Endothelial cell of umbilical vein (primary cell): ENCODE measurements around the gene FAM187B. TPM values are rescaled to one million over a fixed set of nuclear protein-coding genes. Genes with fewer than 3 reads are reported as not detected.

ENCODE experiments used
- BruUV-seq: library from RNA; stranded (reverse); fragments of 400-500 nt; replicated peaks from 2 replicates; lab custom pipeline; 2021; lab: Mats Ljungman, UMichigan
- CTCF ChIA-PET: fragments of 300-600, 350-600 bp; sonication (Branson Sonifier 250); formaldehyde crosslinking; loops from one replicate; lab custom pipeline; 2021; ENCODE audit warnings: antibody characterized with exemption, inconsistent platforms; lab: Charles Lee
- POLR2A ChIA-PET: fragments of 300-600, 350-600 bp; sonication (Branson Sonifier 250); formaldehyde crosslinking; loops from one replicate; lab custom pipeline; 2021; ENCODE audit warnings: antibody characterized with exemption, inconsistent platforms; lab: Charles Lee
- DNase-seq: peaks from one replicate; pipeline ENCODE4 v3.0.0-alpha.2; 2011; ENCODE audit warnings: low read depth, low spot score
- FAIRE-seq: peaks from 2 replicates; lab custom pipeline; 2011; peaks lifted over from hg19 to GRCh38; lab: Jason Lieb, UNC
- H2AFZ ChIP-seq: 2 replicates; pipeline ENCODE4 v1.6.0; 2012; ENCODE audit warnings: low read depth, low read length, control low read depth, inconsistent platforms
- H3K27ac ChIP-seq: 2 replicates; pipeline ENCODE4 v1.5.1; 2011; ENCODE audit warnings: low read depth, mild to moderate bottlenecking, control low read depth, low read length, moderate library complexity; ENCODE audit not compliant: insufficient read depth
- H3K27me3 ChIP-seq, 2 experiments: 2 replicates each; pipeline versions ENCODE4 v1.6.0 to v1.6.1; 2011; ENCODE audit warnings: low read length in 2 of 2, mixed read lengths in 1 of 2; ENCODE audit not compliant: control insufficient read depth in 2 of 2, insufficient read depth in 2 of 2
- H3K36me3 ChIP-seq, 2 experiments: 2 replicates in 1 of 2; 3 replicates in 1 of 2; pipeline ENCODE4 v1.5.1; 2011; ENCODE audit warnings: low read length in 2 of 2, mild to moderate bottlenecking in 1 of 2, moderate library complexity in 1 of 2; ENCODE audit not compliant: control insufficient read depth in 2 of 2, insufficient read depth in 2 of 2; ENCODE audit errors: extremely low read depth in 1 of 2
- H3K4me1 ChIP-seq: 3 replicates; pipeline ENCODE4 v1.5.1; 2011; ENCODE audit warnings: mild to moderate bottlenecking, low read length; ENCODE audit not compliant: control insufficient read depth, insufficient read depth; ENCODE audit errors: extremely low read depth
- H3K4me2 ChIP-seq: 2 replicates; pipeline ENCODE4 v1.6.1; 2011; ENCODE audit warnings: low read length, control low read depth, mixed read lengths; ENCODE audit not compliant: insufficient read depth
- H3K4me3 ChIP-seq, 3 experiments: fragments of 200-600 bp in 1 of 3; sonication (generic), shearing (Covaris generic) in 1 of 3; replicated peaks in 1 of 3; 2 replicates each; pipeline ENCODE4 v1.5.1; 2011 to 2016; ENCODE audit warnings: control low read depth in 3 of 3, low read length in 3 of 3, mild to moderate bottlenecking in 2 of 3, inconsistent platforms in 1 of 3, low read depth in 1 of 3, moderate library complexity in 1 of 3; ENCODE audit not compliant: insufficient read depth in 1 of 3
- H3K79me2 ChIP-seq: 2 replicates; pipeline ENCODE4 v1.6.0; 2012; ENCODE audit warnings: low read length, inconsistent platforms; ENCODE audit not compliant: control insufficient read depth, insufficient read depth
- H3K9ac ChIP-seq: replicated peaks from 2 replicates; pipeline ENCODE3; 2011; ENCODE audit warnings: low read length, control low read depth; ENCODE audit not compliant: insufficient read depth; ENCODE audit errors: extremely low read depth
- H3K9me1 ChIP-seq: replicated peaks from 3 replicates; pipeline ENCODE4 v1.6.0; 2011; ENCODE audit warnings: mild to moderate bottlenecking, low read length; ENCODE audit not compliant: control insufficient read depth, insufficient read depth; ENCODE audit errors: extremely low read depth
- H3K9me3 ChIP-seq: replicated peaks from 2 replicates; pipeline ENCODE4 v1.5.1; 2012; ENCODE audit warnings: low read length, inconsistent platforms; ENCODE audit not compliant: control insufficient read depth, insufficient read depth
- H4K20me1 ChIP-seq: replicated peaks from 2 replicates; pipeline ENCODE3; 2011; ENCODE audit warnings: mild to moderate bottlenecking, low read length; ENCODE audit not compliant: control insufficient read depth, insufficient read depth; ENCODE audit errors: extremely low read depth
- CTCF ChIP-seq, 2 donors: IDR thresholded peaks; 1 replicate in 1 of 2; 2 replicates in 1 of 2; pipeline ENCODE4 v1.5.1; 2011; ENCODE audit warnings: low read length in 2 of 2, mild to moderate bottlenecking in 2 of 2, moderate library complexity in 2 of 2, control low read depth in 1 of 2, inconsistent platforms in 1 of 2, low read depth in 1 of 2; ENCODE audit not compliant: insufficient read depth in 1 of 2; ENCODE audit errors: extremely low read depth in 1 of 2
- EZH2 ChIP-seq: IDR thresholded peaks from 2 replicates; pipeline ENCODE4 v1.6.1; 2012; ENCODE audit warnings: borderline replicate concordance, low read depth, mild to moderate bottlenecking, moderate library complexity, low read length, inconsistent platforms; ENCODE audit not compliant: severe bottlenecking
- FOS ChIP-seq: IDR thresholded peaks from 2 replicates; pipeline ENCODE4 v1.6.1; 2011; ENCODE audit warnings: mild to moderate bottlenecking, low read length, moderate library complexity, borderline replicate concordance; ENCODE audit not compliant: insufficient read depth
- JUN ChIP-seq: IDR thresholded peaks from 2 replicates; pipeline ENCODE4 v1.6.1; 2011; ENCODE audit warnings: borderline replicate concordance, low read depth; ENCODE audit not compliant: insufficient read length, insufficient read depth
- MYC ChIP-seq: IDR thresholded peaks from one replicate; pipeline ENCODE4 v1.6.1; 2011; ENCODE audit warnings: mild to moderate bottlenecking, low read depth, low read length
- dilution Hi-C: fragments of 300-500 bp; cut with MboI; formaldehyde crosslinking; loops from one replicate; pipeline ENCODE4 v1.15.0; 2019; ENCODE audit warnings: low sequenced_read_pairs; ENCODE audit not compliant: extremely low pct_ligation_motif_present
- intact Hi-C: fragments of 100-400 bp; cut with micrococcal nuclease; formaldehyde crosslinking; loops from one replicate; pipeline ENCODE4 v1.10.0; 2022
- polyA plus RNA-seq, 4 experiments: library from polyadenylated mRNA; depleted of rRNA in 3 of 4; stranded (reverse) in 3 of 4; unstranded in 1 of 4; fragments of >200 nt; gene quantifications; 2 replicates each; pipeline versions ENCODE4 v1.2.1 to v1.2.3, GENCODE V29; 2011 to 2012; ENCODE audit warnings: missing spikeins in 1 of 4
- total RNA-seq: library from RNA; stranded (reverse); gene quantifications from 2 replicates; pipeline ENCODE4 v1.2.3, GENCODE V29; 2021
- TF ChIP-seq, protein P1 (sequence below): IDR thresholded peaks from 2 replicates; pipeline ENCODE4 v1.6.1; 2011; ENCODE audit not compliant: insufficient read depth, insufficient read length

FAM187B gene
- total and polyA plus RNA-seq, 2 donors (not counting 3 experiments of a cell fraction or from before 2014, with no cell fraction given): not detected

- BruUV-seq: no TSS peak
Measured at GRCh38 chr19:35184267-35184666, 44.3 kb downstream of the FAM187B start.

More at GRCh38 chr19:35184267-35184666, 44.3 kb downstream of the FAM187B start:
- Histone ChIP-seq H3K4me1 (peaks cover 4% of the 10 kb centered on the region), H3K4me3 (no peak overlapping the region), H3K9me3 (no peaks in the 10 kb centered on the region), H3K27me3 (peaks cover 0 to 2% of the 10 kb centered on the region in 2 experiments), H3K27ac (no peak overlapping the region), H3K79me2 (no peaks in the 10 kb centered on the region), H3K9ac (no peak overlapping the region), H3K4me2 (no peak overlapping the region), H4K20me1 (no peaks in the 10 kb centered on the region), H3K9me1 (no peaks in the 10 kb centered on the region), H2AFZ (no peak overlapping the region), H3K36me3 (no peaks in the 10 kb centered on the region)
- dilution Hi-C loops (no loop called here), intact Hi-C loops (no loop called here)
- DNase-seq: no peak
- FAIRE-seq: no peak
- TF ChIP-seq EZH2 (no peak), FOS (no peak), JUN (no peak), CTCF (IDR thresholded peaks at IDR 0.05; ENCODE audit: extremely low read depth in 1 of 2, insufficient read depth in 1 of 2, low read depth in 1 of 2, low read length in 2 of 2) (no peak), MYC (no peak)
- TF ChIP-seq, protein P1, sequence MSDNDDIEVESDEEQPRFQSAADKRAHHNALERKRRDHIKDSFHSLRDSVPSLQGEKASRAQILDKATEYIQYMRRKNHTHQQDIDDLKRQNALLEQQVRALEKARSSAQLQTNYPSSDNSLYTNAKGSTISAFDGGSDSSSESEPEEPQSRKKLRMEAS: no peak
- POLR2A ChIA-PET: no interaction called here
- CTCF ChIA-PET: no interaction called here
